Measurements from ENCODE around the gene PPP6R1.

PPP6R1 gene

DNA sequence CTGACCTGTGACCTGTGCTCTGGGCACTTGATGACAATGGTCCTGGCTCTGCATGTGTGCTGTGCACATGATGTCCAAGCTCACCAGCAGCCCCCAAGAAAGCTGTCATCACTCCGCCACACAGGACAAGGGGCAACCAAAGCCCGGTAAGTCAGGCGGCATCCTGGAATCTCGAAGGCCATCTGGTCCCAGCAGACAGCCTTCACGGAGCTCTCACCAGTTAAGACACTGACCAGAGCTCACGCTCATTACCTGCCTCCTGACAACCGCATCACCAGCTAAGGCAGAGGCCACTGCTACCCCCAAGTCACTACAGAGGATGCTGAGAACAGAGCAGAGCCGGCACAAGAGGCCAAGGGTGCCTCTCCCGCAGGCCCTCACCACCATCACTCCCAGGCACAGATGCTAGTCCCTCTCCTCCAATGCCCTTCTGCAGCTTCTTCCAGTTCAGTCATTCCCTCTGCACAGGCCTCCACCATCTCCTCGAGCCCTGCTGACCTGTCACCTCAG, 10.6 kb downstream of the PPP6R1 start:
- H3K27ac ChIP-seq (ENCODE audit: low read length) = no peak overlapping the region

GRCh38 chr19:55247621-55248099, 11.2 kb downstream of the PPP6R1 start:
- H3K27ac ChIP-seq (ENCODE audit: low read length) = no peak overlapping the region

More for the DNA sequence above, 10.6 kb downstream of the PPP6R1 start:
- H3K27me3 ChIP-seq (ENCODE audit: control insufficient read depth in 1 of 2, insufficient read depth in 2 of 2, low read length in 2 of 2) = no peaks in the 10 kb centered on the region
- H3K4me3 ChIP-seq (ENCODE audit: low read length in 2 of 2) = peak overlapping the region in 1 of 2 donors; percentile 8
- H3K9ac ChIP-seq (ENCODE audit: low read length in 2 of 2) = no peak overlapping the region
- no peaks in the 10 kb centered on the region for H3K9me3 ChIP-seq (ENCODE audit: control insufficient read depth in 2 of 2, low read length in 2 of 2)
- H3K4me1 ChIP-seq (ENCODE audit: control insufficient read depth, insufficient read depth, low read length) = peaks cover 18% of the 10 kb centered on the region
- peaks cover 26 to 28% of the 10 kb centered on the region in 2 donors for H3K36me3 ChIP-seq (ENCODE audit: control insufficient read depth in 2 of 2, insufficient read depth in 2 of 2, low read length in 2 of 2)

GRCh38 chr19:55246462-55247451, 12.1 kb downstream of the PPP6R1 start:
- no peak overlapping the region for H3K4me3 ChIP-seq (ENCODE audit: low read length in 2 of 2)
- H3K9ac ChIP-seq (ENCODE audit: low read length in 2 of 2) = no peak overlapping the region
- H3K36me3 ChIP-seq (ENCODE audit: control insufficient read depth in 2 of 2, insufficient read depth in 2 of 2, low read length in 2 of 2) = peaks cover 36 to 39% of the 10 kb centered on the region in 2 donors
- peaks cover 16% of the 10 kb centered on the region for H3K4me1 ChIP-seq (ENCODE audit: control insufficient read depth, insufficient read depth, low read length)
- H3K27me3 ChIP-seq (ENCODE audit: control insufficient read depth in 1 of 2, insufficient read depth in 2 of 2, low read length in 2 of 2) = no peaks in the 10 kb centered on the region
- H3K9me3 ChIP-seq (ENCODE audit: control insufficient read depth in 2 of 2, low read length in 2 of 2) = no peaks in the 10 kb centered on the region
- H3K27ac ChIP-seq (ENCODE audit: low read length) = no peak overlapping the region

More at GRCh38 chr19:55247621-55248099, 11.2 kb downstream of the PPP6R1 start:
- Histone ChIP-seq H3K9ac (ENCODE audit: low read length in 2 of 2) (peak overlapping the region in 1 of 2 donors; percentile 42), H3K36me3 (ENCODE audit: control insufficient read depth in 2 of 2, insufficient read depth in 2 of 2, low read length in 2 of 2) (peaks cover 28 to 31% of the 10 kb centered on the region in 2 donors), H3K27me3 (ENCODE audit: control insufficient read depth in 1 of 2, insufficient read depth in 2 of 2, low read length in 2 of 2) (no peaks in the 10 kb centered on the region), H3K9me3 (ENCODE audit: control insufficient read depth in 2 of 2, low read length in 2 of 2) (no peaks in the 10 kb centered on the region), H3K4me1 (ENCODE audit: control insufficient read depth, insufficient read depth, low read length) (peaks cover 18% of the 10 kb centered on the region), H3K4me3 (ENCODE audit: low read length in 2 of 2) (no peak overlapping the region)

GRCh38 chr19:55245236-55245904, 13.4 kb downstream of the PPP6R1 start:
- Histone ChIP-seq H3K9ac (ENCODE audit: low read length in 2 of 2) (no peak overlapping the region), H3K27ac (ENCODE audit: low read length) (no peak overlapping the region), H3K36me3 (ENCODE audit: control insufficient read depth in 2 of 2, insufficient read depth in 2 of 2, low read length in 2 of 2) (peaks cover 44 to 50% of the 10 kb centered on the region in 2 donors), H3K27me3 (ENCODE audit: control insufficient read depth in 1 of 2, insufficient read depth in 2 of 2, low read length in 2 of 2) (no peaks in the 10 kb centered on the region), H3K4me3 (ENCODE audit: low read length in 2 of 2) (no peak overlapping the region), H3K4me1 (ENCODE audit: control insufficient read depth, insufficient read depth, low read length) (peaks cover 12% of the 10 kb centered on the region), H3K9me3 (ENCODE audit: control insufficient read depth in 2 of 2, low read length in 2 of 2) (no peaks in the 10 kb centered on the region)

DNA sequence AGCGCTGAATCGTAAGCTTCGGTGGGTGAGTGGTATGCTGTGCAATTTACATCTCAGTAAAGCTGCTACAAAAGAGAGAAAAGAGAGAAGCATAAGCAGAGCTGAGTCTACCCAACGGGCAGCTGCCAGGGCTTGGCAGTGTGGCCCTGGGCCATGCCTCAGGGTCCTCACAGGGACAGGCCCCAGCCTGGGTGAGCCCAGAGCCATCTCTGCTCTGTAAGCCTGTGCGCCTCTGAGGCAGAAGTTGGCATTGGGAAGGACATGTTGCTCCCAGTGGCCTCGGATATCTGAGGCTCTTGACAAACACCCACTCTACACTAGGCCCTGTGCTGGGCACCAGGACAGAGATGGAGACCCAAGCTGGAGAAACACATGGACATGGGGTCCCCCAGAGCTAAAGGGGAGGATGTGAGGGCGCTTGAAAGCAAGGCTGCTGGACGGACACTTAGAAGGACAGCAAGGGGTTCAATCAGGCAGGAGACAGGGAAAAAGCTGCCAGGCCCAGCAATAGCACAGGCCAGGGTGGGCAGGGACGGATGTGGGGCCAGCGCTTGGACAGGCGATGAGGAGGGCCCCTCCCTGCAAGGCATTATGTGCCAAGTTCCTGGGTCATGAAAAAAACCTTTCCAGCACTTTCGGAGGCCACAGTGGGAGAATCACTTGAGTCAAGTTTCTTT, 14.7 kb downstream of the PPP6R1 start:
- H3K27ac ChIP-seq (ENCODE audit: low read length) = no peak overlapping the region
- no peaks in the 10 kb centered on the region for H3K27me3 ChIP-seq (ENCODE audit: control insufficient read depth in 1 of 2, insufficient read depth in 2 of 2, low read length in 2 of 2)
- no peaks in the 10 kb centered on the region for H3K9me3 ChIP-seq (ENCODE audit: control insufficient read depth in 2 of 2, low read length in 2 of 2)
- peaks cover 54 to 62% of the 10 kb centered on the region in 2 donors for H3K36me3 ChIP-seq (ENCODE audit: control insufficient read depth in 2 of 2, insufficient read depth in 2 of 2, low read length in 2 of 2)
- H3K4me3 ChIP-seq (ENCODE audit: low read length in 2 of 2) = no peak overlapping the region
- H3K4me1 ChIP-seq (ENCODE audit: control insufficient read depth, insufficient read depth, low read length) = peaks cover 12% of the 10 kb centered on the region
- H3K9ac ChIP-seq (ENCODE audit: low read length in 2 of 2) = no peak overlapping the region

- Histone ChIP-seq H3K9me3 (ENCODE audit: control insufficient read depth in 2 of 2, low read length in 2 of 2) (no peaks in the 10 kb centered on the region), H3K36me3 (ENCODE audit: control insufficient read depth in 2 of 2, insufficient read depth in 2 of 2, low read length in 2 of 2) (peaks cover 66 to 75% of the 10 kb centered on the region in 2 donors), H3K9ac (ENCODE audit: low read length in 2 of 2) (no peak overlapping the region), H3K4me3 (ENCODE audit: low read length in 2 of 2) (no peak overlapping the region), H3K27me3 (ENCODE audit: control insufficient read depth in 1 of 2, insufficient read depth in 2 of 2, low read length in 2 of 2) (no peaks in the 10 kb centered on the region), H3K4me1 (ENCODE audit: control insufficient read depth, insufficient read depth, low read length) (no peaks in the 10 kb centered on the region), H3K27ac (ENCODE audit: low read length) (no peak overlapping the region)
These were observed 16.3 kb downstream of the PPP6R1 start for GRCh38 chr19:55242517-55242916.

- H3K4me1 ChIP-seq (ENCODE audit: control insufficient read depth, insufficient read depth, low read length) = no peaks in the 10 kb centered on the region
- H3K4me3 ChIP-seq (ENCODE audit: low read length in 2 of 2) = no peak overlapping the region
- H3K27ac ChIP-seq (ENCODE audit: low read length) = no peak overlapping the region
- H3K36me3 ChIP-seq (ENCODE audit: control insufficient read depth in 2 of 2, insufficient read depth in 2 of 2, low read length in 2 of 2) = peaks cover 71 to 80% of the 10 kb centered on the region in 2 donors
- no peak overlapping the region for H3K9ac ChIP-seq (ENCODE audit: low read length in 2 of 2)
- H3K9me3 ChIP-seq (ENCODE audit: control insufficient read depth in 2 of 2, low read length in 2 of 2) = no peaks in the 10 kb centered on the region
- no peaks in the 10 kb centered on the region for H3K27me3 ChIP-seq (ENCODE audit: control insufficient read depth in 1 of 2, insufficient read depth in 2 of 2, low read length in 2 of 2)
These were observed 16.8 kb downstream of the PPP6R1 start for GRCh38 chr19:55241935-55242464.

DNA sequence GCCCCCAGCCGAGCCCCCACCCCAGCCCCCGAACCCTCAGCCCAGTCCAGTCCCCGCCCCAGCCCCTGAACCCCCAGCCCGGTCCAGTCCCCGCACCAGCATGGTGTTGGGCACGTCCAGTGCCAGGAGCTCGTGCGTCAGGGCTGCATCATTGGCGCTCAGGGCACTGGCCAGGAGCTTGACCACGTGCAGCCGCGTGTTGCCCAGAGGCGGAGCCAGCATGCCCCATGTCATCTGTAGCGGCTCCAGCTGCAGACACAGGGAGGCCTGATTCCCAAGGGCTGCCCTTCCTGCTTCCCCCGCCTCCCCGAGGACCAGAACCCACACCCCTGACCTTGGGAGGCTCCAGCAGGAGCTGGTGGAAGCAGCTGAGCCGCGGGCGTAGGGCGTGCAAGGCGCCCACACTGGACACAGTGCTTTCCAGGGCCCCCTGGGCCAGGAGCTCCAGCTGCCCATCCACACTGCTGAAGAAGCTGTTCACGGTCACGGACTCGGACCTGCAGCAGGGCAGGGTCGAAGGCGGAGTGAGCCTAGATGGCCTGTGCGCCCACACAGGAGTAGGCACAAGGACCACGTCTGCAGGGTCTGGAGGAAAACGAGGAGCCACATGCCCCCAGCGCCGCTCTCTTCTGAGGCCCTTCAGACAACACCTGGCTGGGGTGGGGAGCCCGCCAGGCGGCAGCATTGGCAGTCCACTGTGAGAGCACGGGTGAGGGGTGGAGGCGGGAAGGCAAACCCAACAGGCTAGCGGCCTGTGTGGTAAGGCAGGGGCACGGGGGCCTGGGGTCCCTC, 17.5 kb downstream of the PPP6R1 start:
- Histone ChIP-seq H3K27me3 (ENCODE audit: control insufficient read depth in 1 of 2, insufficient read depth in 2 of 2, low read length in 2 of 2) (no peaks in the 10 kb centered on the region), H3K4me3 (ENCODE audit: low read length in 2 of 2) (no peak overlapping the region), H3K4me1 (ENCODE audit: control insufficient read depth, insufficient read depth, low read length) (no peaks in the 10 kb centered on the region), H3K36me3 (ENCODE audit: control insufficient read depth in 2 of 2, insufficient read depth in 2 of 2, low read length in 2 of 2) (peaks cover 73 to 87% of the 10 kb centered on the region in 2 donors), H3K9me3 (ENCODE audit: control insufficient read depth in 2 of 2, low read length in 2 of 2) (no peaks in the 10 kb centered on the region), H3K9ac (ENCODE audit: low read length in 2 of 2) (no peak overlapping the region), H3K27ac (ENCODE audit: low read length) (no peak overlapping the region)

DNA sequence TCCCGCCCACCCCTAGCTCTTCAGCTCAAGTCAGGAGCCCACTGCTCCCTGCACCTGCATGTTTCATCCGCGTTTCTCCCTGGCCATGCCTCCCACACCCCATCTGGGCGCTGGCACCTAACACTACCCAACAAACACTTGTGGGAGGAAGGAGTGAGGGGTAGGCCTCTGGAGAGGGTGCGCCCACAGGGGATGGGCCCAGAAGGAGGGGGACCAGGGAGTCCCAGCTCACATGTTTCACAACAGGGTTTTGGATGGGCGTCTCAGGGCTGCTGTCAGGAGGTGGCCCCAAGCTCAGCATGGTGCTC, 18.1 kb downstream of the PPP6R1 start:
- Histone ChIP-seq H3K4me3 (ENCODE audit: low read length in 2 of 2) (no peak overlapping the region), H3K36me3 (ENCODE audit: control insufficient read depth in 2 of 2, insufficient read depth in 2 of 2, low read length in 2 of 2) (peaks cover 76 to 88% of the 10 kb centered on the region in 2 donors), H3K4me1 (ENCODE audit: control insufficient read depth, insufficient read depth, low read length) (no peaks in the 10 kb centered on the region), H3K27ac (ENCODE audit: low read length) (no peak overlapping the region), H3K9ac (ENCODE audit: low read length in 2 of 2) (no peak overlapping the region), H3K9me3 (ENCODE audit: control insufficient read depth in 2 of 2, low read length in 2 of 2) (no peaks in the 10 kb centered on the region), H3K27me3 (ENCODE audit: control insufficient read depth in 1 of 2, insufficient read depth in 2 of 2, low read length in 2 of 2) (no peaks in the 10 kb centered on the region)

Measured in stomach smooth muscle (tissue), 2 donors.